GM12865 (cell line): Measurements from ENCODE around the gene PLEKHM1.

Experiments
- DNase-seq: peaks from one replicate; pipeline ENCODE4 v3.0.0; 2010; ENCODE audit warnings: low read depth
- H3K4me3 ChIP-seq: 2 replicates; pipeline ENCODE4 v1.5.1; 2011; ENCODE audit warnings: mild to moderate bottlenecking, low read depth, low read length, control low read depth
- CTCF ChIP-seq: IDR thresholded peaks from 2 replicates; pipeline ENCODE4 v1.5.1; 2011; ENCODE audit warnings: low read length, control low read depth, low read depth, inconsistent platforms; ENCODE audit not compliant: insufficient read depth; ENCODE audit errors: missing control alignments

The PLEKHM1 gene

GRCh38 chr17:45394091-45394490, 96.4 kb downstream of the PLEKHM1 start:
- DNase-seq, result no peak
- H3K4me3 ChIP-seq, result no peak overlapping the region
- TF ChIP-seq CTCF, result no peak

- no peak for DNase-seq
- TF ChIP-seq CTCF, result no peak
- H3K4me3 ChIP-seq, result no peak overlapping the region
Observed at GRCh38 chr17:45393411-45393810, 97.1 kb downstream of the PLEKHM1 start.

- DNase-seq, result no peak
- H3K4me3 ChIP-seq, result no peak overlapping the region
- no peak for TF ChIP-seq CTCF
Observed at GRCh38 chr17:45391918-45392317, 98.6 kb downstream of the PLEKHM1 start.

GRCh38 chr17:45391291-45391690, 99.2 kb downstream of the PLEKHM1 start:
- H3K4me3 ChIP-seq, result no peak overlapping the region
- DNase-seq, result no peak
- no peak for TF ChIP-seq CTCF

- H3K4me3 ChIP-seq, result no peak overlapping the region
- no peak for TF ChIP-seq CTCF
- no peak for DNase-seq
Observed at GRCh38 chr17:45389354-45389753, 101.2 kb downstream of the PLEKHM1 start.

- H3K4me3 ChIP-seq, result no peak overlapping the region
- no peak for TF ChIP-seq CTCF
- DNase-seq, result no peak
Observed at GRCh38 chr17:45388604-45389325, 101.8 kb downstream of the PLEKHM1 start.

- H3K4me3 ChIP-seq, result no peak overlapping the region
- no peak for TF ChIP-seq CTCF
- no peak for DNase-seq
Observed at GRCh38 chr17:45387739-45388138, 102.8 kb downstream of the PLEKHM1 start.
